ENCODE data around the gene PIM2.

- TF ChIP-seq EZH2 (IDR thresholded peaks at IDR 0.05; ENCODE audit: insufficient read depth, poor library complexity, severe bottlenecking), result no peak
- no peak for TF ChIP-seq EZH2phosphoT487 (IDR thresholded peaks at IDR 0.05; ENCODE audit: insufficient read depth, low read depth)
These were observed 47.1 kb upstream of the PIM2 start for GRCh38 chrX:48965959-48966358.

All from GM23248 (cell line).